NCI-H2029 (cell line): Measurements from ENCODE around the gene NAT14.
A peak's percentile ranks its signal among the peaks of the same experiment; 100 is the strongest.
"Not testable (repeated sequence)": the region's sequence is repeated elsewhere in the genome, so short reads cannot be mapped to it uniquely, and the experiment has no call there.

Source experiments
- DNase-seq: peaks from one replicate; lab custom pipeline; 2025; lab: John Stamatoyannopoulos, UW

Gene NAT14

GRCh38 chr19:55486971-55487923, 2.3 kb downstream of the NAT14 start:
- no peak for DNase-seq

GRCh38 chr19:55487924-55488687, 3.1 kb downstream of the NAT14 start, which contains the start of gene SSC5D:
Gene SSC5D, plus strand, starts transcription at chr19:55488436. Its CDS starts 154 bp downstream, at chr19:55488590.
- no peak for DNase-seq

- no peak for DNase-seq
These were observed 4.2 kb downstream of the NAT14 start for GRCh38 chr19:55488986-55489710.

GRCh38 chr19:55489711-55490477, 4.9 kb downstream of the NAT14 start:
- DNase-seq = no peak

- DNase-seq = no peak
These were observed 5.8 kb downstream of the NAT14 start for GRCh38 chr19:55490478-55491432.

- DNase-seq = no peak
These were observed 6.8 kb downstream of the NAT14 start for GRCh38 chr19:55491546-55492360.

GRCh38 chr19:55492362-55492944, 7.5 kb downstream of the NAT14 start:
- DNase-seq = peak; percentile 23

- DNase-seq = no peak
These were observed 8.2 kb downstream of the NAT14 start for GRCh38 chr19:55493052-55493644.

- no peak for DNase-seq
These were observed 8.7 kb downstream of the NAT14 start for GRCh38 chr19:55493645-55494171.

- no peak for DNase-seq
These were observed 9.3 kb downstream of the NAT14 start for GRCh38 chr19:55494172-55494761.

- DNase-seq = no peak
These were observed 10.8 kb downstream of the NAT14 start for GRCh38 chr19:55495646-55496349.

GRCh38 chr19:55496820-55497219, 11.8 kb downstream of the NAT14 start:
- DNase-seq = not testable (repeated sequence)

- no peak for DNase-seq
These were observed 12.8 kb downstream of the NAT14 start for GRCh38 chr19:55497763-55498162.

GRCh38 chr19:55498246-55498840, 13.4 kb downstream of the NAT14 start:
- no peak for DNase-seq

GRCh38 chr19:55500368-55500952, 15.5 kb downstream of the NAT14 start:
- no peak for DNase-seq

GRCh38 chr19:55502197-55502952, 17.4 kb downstream of the NAT14 start:
- DNase-seq = no peak
